Activated T-helper 1 cell treated with anti-CD3 and anti-CD28 coated beads, Interleukin-2, amount 50 U/mL, for 16 hours (primary cell): ENCODE data around the gene SNX27.

Experiments used
- DNase-seq, 2 donors: peaks; one replicate each; pipeline ENCODE4 v3.0.0-alpha.2; 2020; ENCODE audit warnings: low read depth in 1 of 2, low spot score in 1 of 2

SNX27 gene

GRCh38 chr1:151702936-151703335, 91.1 kb downstream of the SNX27 start:
- DNase-seq = no peak

DNA sequence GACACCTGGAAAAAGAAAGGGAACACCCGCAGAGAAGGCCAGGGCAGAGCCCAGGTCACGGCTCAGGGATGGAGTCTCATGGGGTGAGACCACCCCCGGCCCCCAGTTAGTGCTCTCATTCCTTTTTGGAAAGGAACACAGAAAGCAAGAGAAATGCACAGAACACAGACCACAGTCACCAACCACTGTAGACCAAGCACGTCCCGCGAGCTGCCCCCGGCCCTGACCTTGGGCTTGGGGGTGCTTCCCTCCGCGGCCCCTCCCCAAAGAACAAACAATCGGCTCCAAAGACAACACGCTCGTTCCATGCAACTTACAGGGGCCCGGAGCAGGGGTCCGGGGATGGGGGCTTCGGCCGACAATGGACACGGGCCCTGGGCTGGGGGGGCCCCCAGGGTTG, 92.0 kb downstream of the SNX27 start:
- no peak for DNase-seq

DNA sequence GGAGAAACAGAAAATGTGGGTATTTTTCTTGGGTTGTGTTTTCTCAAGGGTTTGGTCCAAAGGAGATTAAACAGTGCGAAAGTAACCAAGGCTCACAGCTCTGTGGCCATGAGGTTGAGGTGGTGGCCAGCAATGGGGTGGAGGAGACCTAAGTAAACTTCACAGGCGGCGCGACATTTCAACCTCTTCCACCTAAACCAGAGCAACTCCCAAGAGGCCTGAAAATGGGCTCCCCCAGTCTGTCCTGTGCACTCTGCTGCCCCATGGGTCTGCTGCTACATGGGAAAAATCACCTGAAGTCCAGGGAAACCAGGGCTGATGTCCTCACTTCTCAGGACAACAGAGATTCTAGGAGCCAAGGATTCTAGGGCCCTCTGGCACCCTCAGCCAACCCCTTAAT, 92.4 kb downstream of the SNX27 start:
- DNase-seq = no peak

GRCh38 chr1:151705146-151705545, 93.3 kb downstream of the SNX27 start:
- no peak for DNase-seq

DNA sequence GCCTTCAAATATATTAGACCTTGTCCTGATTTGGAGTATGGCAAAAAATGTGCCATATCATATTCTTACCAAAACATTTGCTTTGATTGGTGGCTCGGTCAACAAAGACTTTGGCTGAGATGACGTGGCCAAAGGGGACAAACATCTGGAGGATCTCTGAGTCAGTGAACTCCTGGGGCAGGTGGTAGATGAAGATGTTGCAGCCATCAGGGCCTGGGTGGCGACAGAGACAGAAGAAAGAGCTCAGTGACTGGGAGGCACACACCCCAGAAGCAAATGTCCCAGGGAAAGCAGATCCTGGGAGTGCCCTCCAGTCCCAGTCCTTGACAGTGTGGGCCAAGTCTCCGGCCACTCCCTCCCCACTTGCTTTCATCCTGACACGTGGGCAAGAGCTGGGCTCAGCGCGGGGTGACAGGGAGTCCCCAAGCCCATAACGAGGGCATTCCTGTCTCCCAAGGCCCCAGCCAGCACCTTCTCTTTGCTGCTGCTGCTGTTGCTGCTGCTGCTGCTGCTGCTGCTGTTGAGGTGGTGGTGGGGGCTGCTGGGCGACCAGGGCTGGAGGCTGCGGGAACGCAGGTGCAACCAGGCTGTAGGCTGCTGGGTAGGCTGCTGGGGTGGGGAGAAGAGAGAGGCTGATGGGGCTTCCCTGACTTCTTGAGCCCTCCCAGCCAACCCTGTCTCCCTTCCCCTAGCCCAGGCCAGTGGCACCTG, 94.1 kb downstream of the SNX27 start:
- no peak for DNase-seq

GRCh38 chr1:151706464-151707415, 94.9 kb downstream of the SNX27 start:
- DNase-seq = no peak

DNA sequence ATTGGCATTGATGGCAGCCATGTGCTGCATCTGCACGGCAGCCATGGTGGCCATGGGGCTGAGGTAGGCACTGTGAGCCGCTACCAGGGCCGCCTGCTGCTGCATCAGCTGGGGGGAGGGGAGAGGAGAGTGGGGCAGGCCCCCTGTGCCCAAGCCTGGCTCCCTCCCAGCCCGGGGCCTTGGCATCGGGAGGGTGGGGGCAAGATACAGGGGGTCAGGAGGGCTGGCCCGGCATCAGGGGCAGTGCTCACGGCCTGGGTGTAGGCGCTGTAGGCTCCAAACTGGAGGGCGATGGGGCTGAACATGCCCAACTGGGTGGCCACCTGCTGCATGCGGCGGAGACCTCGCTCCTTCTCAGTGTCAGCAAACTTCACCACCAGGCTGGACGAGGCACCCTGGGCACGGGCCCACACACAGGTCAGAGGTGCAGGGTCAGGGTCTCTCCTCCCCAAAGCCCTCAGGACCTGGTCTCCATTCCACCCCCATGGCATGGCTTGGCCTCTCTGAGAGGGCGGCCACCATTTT, 95.8 kb downstream of the SNX27 start:
- DNase-seq = no peak

DNA sequence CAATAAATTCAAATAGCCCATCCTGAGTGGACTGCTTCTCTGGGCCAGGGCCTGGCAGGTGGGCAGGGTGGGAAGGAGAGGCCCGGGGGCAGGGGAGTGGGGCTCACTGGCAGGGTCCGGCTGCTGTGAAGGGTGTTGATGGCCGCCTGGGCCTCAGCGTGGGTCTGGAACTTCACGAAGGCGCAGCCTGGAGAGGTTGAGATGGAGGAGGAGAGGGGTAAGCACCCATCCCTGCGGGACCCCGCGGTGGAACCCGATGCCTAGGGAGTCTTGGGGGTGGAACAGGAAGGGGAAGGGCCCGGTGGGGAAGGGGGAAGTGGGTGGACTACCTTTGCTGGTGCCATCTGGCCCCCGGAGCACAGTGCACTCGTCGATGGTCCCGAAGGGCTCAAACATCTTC, 97.0 kb downstream of the SNX27 start:
- no peak for DNase-seq

GRCh38 chr1:151710187-151710840, 98.5 kb downstream of the SNX27 start:
- DNase-seq = no peak

GRCh38 chr1:151711044-151711800, 99.4 kb downstream of the SNX27 start:
- no peak for DNase-seq

GRCh38 chr1:151711951-151712350, 100.1 kb downstream of the SNX27 start:
- no peak for DNase-seq

DNA sequence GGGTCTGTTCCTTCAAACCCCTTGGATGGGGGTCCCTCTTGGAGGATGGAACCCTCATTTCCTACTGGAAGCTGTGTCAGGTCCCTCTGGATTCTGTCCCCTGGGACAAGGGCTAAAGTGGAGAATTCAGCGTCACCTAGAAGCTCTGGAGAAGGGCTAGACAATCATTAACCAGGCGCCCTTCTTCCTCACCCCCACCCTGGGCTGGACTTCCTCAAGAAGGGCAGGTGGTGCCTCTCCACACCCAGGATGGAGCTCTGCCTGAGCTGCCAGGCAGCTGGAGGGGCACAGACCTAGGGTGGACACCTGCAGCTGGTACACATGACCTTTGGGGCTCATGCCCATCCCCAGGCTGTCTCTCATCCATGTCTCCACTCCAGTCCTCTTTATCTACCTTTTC, 101.2 kb downstream of the SNX27 start:
- DNase-seq = no peak

DNA sequence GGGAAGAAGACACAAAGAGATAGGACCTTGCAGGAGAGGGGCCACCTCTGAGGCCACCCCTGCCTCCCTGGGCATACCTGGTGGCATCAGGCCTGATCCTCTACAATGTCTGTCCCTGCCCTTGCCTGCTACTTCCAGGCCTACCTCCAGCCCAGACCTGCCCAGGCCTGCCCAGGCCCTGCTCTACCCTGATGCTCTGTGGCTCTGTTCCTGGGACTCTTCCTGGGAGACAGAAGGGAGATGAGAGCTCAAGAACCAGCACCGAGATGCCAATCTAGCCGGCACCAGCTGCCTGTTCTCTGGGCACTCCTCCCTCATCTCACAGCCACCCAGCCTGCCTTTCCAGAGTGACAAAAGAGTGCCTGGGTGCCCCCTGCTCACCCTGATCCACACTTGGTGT, 102.0 kb downstream of the SNX27 start:
- no peak for DNase-seq

GRCh38 chr1:151714820-151715725, 103.2 kb downstream of the SNX27 start:
- DNase-seq = no peak

GRCh38 chr1:151715726-151716404, 104.0 kb downstream of the SNX27 start:
- DNase-seq = no peak

- DNase-seq = no peak
These were observed 104.5 kb downstream of the SNX27 start for GRCh38 chr1:151716405-151716762.

- no peak for DNase-seq
These were observed 105.2 kb downstream of the SNX27 start, which contains the start of gene CELF3 for GRCh38 chr1:151716771-151717631. TSS of gene CELF3 (minus strand) at chr1:151716803. CDS start at chr1:151716020, 783 bp downstream.

DNA sequence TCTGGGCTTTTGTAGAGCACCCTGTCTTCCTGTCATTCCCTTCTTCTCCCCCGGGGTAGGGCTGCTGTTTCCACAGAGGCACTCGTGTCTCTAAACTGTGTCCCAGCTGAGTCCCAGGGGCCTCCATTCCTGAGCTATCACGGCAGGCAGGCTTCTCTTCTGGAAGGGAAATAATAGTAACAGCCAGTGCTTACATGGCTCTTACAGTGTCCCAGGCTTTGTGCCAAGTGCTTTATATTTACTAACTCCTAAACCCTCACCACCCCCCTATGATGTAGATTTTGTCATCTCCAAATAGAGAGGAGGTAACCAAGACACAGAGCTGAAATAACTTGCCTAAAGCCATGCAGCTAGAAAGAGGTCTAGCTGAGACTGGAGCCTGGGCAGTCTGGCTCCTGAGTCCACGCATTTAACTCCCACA, 106.2 kb downstream of the SNX27 start:
- DNase-seq = no peak
